Measurements from ENCODE around the gene CD63. TPM values are rescaled to one million over a fixed set of nuclear protein-coding genes. Genes with fewer than 3 reads are reported as not detected.
A peak's percentile ranks its signal among the peaks of the same experiment; 100 is the strongest.

The CD63 gene
- total RNA-seq, 1 donor from 2014 or later: 1,095 TPM

DNA sequence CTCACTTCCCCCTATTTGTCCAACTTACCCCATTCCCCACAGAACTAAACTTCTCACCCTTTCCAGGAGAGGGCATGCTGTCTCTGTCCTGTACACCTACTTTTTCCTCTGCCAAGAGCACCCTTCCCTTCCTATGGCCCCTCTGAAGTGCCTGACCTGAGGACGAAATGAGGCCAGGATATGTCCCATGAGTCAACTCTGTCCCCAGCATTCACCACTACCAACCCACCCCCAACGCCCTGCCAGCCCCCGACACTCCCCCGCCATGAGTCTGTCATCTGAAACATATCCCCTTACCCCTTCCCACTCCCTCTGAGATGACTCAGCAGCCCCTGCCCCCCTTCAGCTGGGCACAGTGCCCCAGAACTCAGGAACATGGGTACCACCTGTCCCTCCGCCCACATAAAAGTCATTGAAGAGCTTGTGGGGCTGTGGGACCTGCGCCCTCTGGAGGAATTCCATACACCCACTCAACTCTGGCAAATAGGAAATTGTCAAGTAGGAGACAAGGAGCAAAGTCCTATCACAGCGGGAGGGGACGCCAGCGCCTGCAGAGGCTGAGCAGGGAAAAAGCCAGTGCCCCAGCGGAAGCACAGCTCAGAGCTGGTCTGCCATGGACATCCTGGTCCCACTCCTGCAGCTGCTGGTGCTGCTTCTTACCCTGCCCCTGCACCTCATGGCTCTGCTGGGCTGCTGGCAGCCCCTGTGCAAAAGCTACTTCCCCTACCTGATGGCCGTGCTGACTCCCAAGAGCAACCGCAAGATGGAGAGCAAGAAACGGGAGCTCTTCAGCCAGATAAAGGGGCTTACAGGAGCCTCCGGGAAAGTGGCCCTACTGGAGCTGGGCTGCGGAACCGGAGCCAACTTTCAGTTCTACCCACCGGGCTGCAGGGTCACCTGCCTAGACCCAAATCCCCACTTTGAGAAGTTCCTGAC is 47.4 kb downstream of the CD63 start:
- peak; percentile 69 for DNase-seq (ENCODE audit: low read depth)
- H3K4me3 ChIP-seq (ENCODE audit: low read depth, low read length): peak overlapping the region; percentile 78
- TF ChIP-seq, protein P1, sequence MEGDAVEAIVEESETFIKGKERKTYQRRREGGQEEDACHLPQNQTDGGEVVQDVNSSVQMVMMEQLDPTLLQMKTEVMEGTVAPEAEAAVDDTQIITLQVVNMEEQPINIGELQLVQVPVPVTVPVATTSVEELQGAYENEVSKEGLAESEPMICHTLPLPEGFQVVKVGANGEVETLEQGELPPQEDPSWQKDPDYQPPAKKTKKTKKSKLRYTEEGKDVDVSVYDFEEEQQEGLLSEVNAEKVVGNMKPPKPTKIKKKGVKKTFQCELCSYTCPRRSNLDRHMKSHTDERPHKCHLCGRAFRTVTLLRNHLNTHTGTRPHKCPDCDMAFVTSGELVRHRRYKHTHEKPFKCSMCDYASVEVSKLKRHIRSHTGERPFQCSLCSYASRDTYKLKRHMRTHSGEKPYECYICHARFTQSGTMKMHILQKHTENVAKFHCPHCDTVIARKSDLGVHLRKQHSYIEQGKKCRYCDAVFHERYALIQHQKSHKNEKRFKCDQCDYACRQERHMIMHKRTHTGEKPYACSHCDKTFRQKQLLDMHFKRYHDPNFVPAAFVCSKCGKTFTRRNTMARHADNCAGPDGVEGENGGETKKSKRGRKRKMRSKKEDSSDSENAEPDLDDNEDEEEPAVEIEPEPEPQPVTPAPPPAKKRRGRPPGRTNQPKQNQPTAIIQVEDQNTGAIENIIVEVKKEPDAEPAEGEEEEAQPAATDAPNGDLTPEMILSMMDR (conservative IDR thresholded peaks at IDR 0.05; ENCODE audit: low read depth, low read length): peak; percentile 60

DNA sequence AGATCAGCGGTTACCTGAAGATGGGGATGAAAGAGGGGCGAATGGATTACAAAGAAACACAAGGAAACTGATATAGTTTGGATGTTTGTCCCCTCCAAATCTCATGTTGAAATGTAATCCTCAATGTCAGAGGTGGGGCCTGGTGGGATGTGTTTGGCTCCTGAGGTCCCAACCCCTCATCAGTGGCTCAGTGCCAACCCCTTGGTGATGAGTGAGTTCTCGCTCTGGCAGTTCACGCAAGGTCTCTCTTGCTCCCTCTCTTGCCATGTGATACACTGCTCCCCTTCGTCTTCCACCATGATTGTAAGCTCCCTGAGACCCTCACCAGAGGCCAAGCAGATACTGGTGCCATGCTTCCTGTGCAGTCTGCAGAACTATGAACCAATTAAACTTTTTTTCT is 49.1 kb downstream of the CD63 start:
- DNase-seq (ENCODE audit: low read depth): no peak
- TF ChIP-seq, protein P1 (conservative IDR thresholded peaks at IDR 0.05; ENCODE audit: low read depth, low read length): no peak
- no peak overlapping the region for H3K4me3 ChIP-seq (ENCODE audit: low read depth, low read length)

DNA sequence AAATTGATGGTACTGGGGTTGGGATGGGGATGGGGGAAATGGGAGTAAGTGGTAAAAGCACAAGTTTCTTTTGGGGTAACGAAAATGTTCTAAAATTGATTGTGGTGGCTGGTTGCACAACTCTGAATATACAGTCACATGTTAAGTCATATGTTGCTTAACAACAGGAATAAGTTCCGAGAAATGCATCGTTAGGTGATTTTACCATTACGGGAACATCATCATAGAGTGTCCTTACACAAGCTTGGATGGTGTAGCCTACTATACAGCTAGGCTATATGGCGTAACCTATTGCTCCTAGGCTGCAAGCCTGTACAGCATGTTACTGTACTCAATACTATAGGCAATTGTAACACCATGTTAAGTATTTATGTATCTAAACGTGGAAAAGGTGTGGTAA is 52.1 kb downstream of the CD63 start:
- DNase-seq (ENCODE audit: low read depth): no peak
- H3K4me3 ChIP-seq (ENCODE audit: low read depth, low read length): no peak overlapping the region
- TF ChIP-seq, protein P1 (conservative IDR thresholded peaks at IDR 0.05; ENCODE audit: low read depth, low read length): no peak

DNA sequence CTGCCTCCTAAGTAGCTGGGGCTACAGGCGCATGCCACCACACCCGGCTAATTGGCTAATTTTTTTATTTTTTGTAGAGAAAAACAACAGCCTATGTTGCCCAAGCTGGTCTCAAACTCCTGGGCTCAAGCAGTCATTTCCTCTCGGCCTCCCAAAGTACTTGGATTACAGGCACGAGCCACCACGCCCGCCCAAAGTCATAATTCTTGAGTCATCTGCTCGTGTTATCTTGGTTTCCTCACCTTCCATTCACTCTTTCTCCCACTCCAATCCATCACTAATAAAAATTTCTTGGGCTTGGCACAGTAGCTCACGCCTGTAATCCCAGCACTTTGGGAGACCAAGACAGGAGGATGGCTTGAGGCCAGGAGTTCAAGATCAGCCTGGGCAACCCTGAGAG is 53.1 kb downstream of the CD63 start:
- no peak overlapping the region for H3K4me3 ChIP-seq (ENCODE audit: low read depth, low read length)
- TF ChIP-seq, protein P1 (conservative IDR thresholded peaks at IDR 0.05; ENCODE audit: low read depth, low read length): no peak
- no peak for DNase-seq (ENCODE audit: low read depth)

Other genes with a start within 250 kb of the CD63 start
- gene OR6C68, start 236.6 kb downstream of the CD63 start, total RNA-seq: not detected in 2 replicates
- gene OR6C4, start 179.4 kb downstream of the CD63 start, total RNA-seq: not detected in 2 replicates
- gene OR2AP1, start 156.5 kb downstream of the CD63 start, total RNA-seq: not detected in 2 replicates
- gene OR10P1, start 92.1 kb downstream of the CD63 start, total RNA-seq: not detected in 2 replicates
- gene ITGA7, start 21.1 kb downstream of the CD63 start, total RNA-seq: 3.8 and 7.7 TPM in 2 replicates
- 157 and 187 TPM in 2 replicates for gene BLOC1S1, start 13.0 kb downstream of the CD63 start, total RNA-seq
- gene RDH5, start 8.6 kb downstream of the CD63 start, total RNA-seq: 2.3 and 2.5 TPM in 2 replicates
- gene GDF11, start 14.1 kb upstream of the CD63 start, total RNA-seq: 2.8 and 8.5 TPM in 2 replicates
- 155 and 203 TPM in 2 replicates for gene SARNP, start 88.7 kb upstream of the CD63 start, total RNA-seq
- gene ORMDL2, start 89.0 kb upstream of the CD63 start, total RNA-seq: 40.5 and 47.1 TPM in 2 replicates
- gene DNAJC14, start 100.6 kb upstream of the CD63 start, total RNA-seq: 24.7 and 41.5 TPM in 2 replicates
- gene MMP19, start 113.9 kb upstream of the CD63 start, total RNA-seq: 1.2 and 1.3 TPM in 2 replicates
- 49.2 and 56.0 TPM in 2 replicates for gene PYM1, start 198.9 kb upstream of the CD63 start, total RNA-seq
- gene DGKA, start 202.2 kb upstream of the CD63 start, total RNA-seq: 44.3 and 272 TPM in 2 replicates
- gene PMEL, start 237.0 kb upstream of the CD63 start, total RNA-seq: 1.4 and 3.7 TPM in 2 replicates
- 62.0 and 81.2 TPM in 2 replicates for gene CDK2, start 237.8 kb upstream of the CD63 start, total RNA-seq
- 50.1 and 61.5 TPM in 2 replicates for gene RAB5B, start 245.1 kb upstream of the CD63 start, total RNA-seq

All from epithelial cell of proximal tubule (primary cell).